Duodenal mucosa (tissue), 2 donors: ENCODE results near the gene SLC25A13.
"Not testable (repeated sequence)": the region's sequence is repeated elsewhere in the genome, so short reads cannot be mapped to it uniquely, and the experiment has no call there.

Source experiments
- H3K27ac ChIP-seq: one replicate; pipeline ENCODE4 v1.7.0; 2013; ENCODE audit warnings: low read depth, low read length
- H3K27me3 ChIP-seq, 2 donors: one replicate each; pipeline ENCODE4 v1.7.0; 2013; ENCODE audit warnings: low read length in 2 of 2, control low read depth in 1 of 2; ENCODE audit not compliant: insufficient read depth in 2 of 2, control insufficient read depth in 1 of 2
- H3K36me3 ChIP-seq, 2 donors: one replicate each; pipeline ENCODE4 v1.7.0; 2013; ENCODE audit warnings: low read length in 2 of 2, control low read depth in 1 of 2; ENCODE audit not compliant: insufficient read depth in 2 of 2, control insufficient read depth in 1 of 2
- H3K4me1 ChIP-seq, 2 donors: one replicate each; pipeline ENCODE4 v1.7.0; 2013; ENCODE audit warnings: low read length in 2 of 2, control low read depth in 1 of 2; ENCODE audit not compliant: insufficient read depth in 2 of 2, control insufficient read depth in 1 of 2
- H3K4me3 ChIP-seq, 2 donors: one replicate each; pipeline ENCODE4 v1.7.0; 2013; ENCODE audit warnings: low read length in 2 of 2, low read depth in 1 of 2
- H3K9ac ChIP-seq, 2 donors: one replicate each; pipeline ENCODE4 v1.7.0; 2013; ENCODE audit warnings: low read length in 2 of 2, low read depth in 1 of 2
- H3K9me3 ChIP-seq, 2 donors: one replicate each; pipeline ENCODE4 v1.7.0; 2013; ENCODE audit warnings: low read length in 2 of 2, control low read depth in 1 of 2; ENCODE audit not compliant: control insufficient read depth in 1 of 2

The SLC25A13 gene

DNA sequence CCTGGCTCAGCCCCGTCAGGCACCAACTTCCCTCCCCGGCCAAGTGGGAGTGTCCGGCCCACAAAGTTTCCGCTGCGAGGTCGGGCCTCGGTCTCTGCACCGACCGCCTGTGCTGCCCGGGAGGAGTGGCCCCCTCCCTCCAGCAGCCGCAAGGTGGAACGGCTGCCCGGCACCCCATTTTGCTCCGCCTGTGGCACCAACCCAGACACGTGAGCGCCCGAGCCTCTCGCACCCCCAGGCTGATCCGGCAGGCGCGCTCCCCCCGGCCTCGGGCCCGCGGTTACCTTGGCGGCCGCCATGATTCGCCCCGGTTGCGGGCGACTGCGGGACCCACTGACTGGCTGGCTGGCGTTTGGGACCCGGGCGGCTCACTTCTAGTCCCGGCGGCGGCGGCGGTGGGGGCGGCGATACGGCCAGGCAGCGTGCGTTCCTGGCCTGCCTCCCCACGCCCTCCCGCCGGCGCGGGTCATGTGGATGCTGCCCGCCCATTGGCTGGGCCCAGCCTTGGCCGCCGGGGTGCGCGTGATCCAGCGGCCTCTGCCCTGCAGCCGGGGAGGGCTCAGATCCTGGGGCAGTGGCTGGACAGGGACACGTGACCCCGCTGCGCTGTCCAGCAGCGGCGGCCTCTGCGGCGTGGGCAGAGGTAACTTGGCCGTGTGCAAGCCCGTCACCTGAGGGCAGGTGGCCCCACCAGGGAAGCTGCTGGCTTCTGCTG is at the start of gene SLC25A13:
Gene SLC25A13 (minus strand): TSS at position 441 of the 715 bp plus-strand sequence. CDS start 142 bp downstream, at position 299.
- Histone ChIP-seq H3K4me1 (peaks cover 20 to 31% of the 10 kb centered on the region in 2 donors), H3K27me3 (no peaks in the 10 kb centered on the region), H3K4me3 (peak within 1 kb of the TSS; percentile 88), H3K9ac (peak within 1 kb of the TSS; percentile 86 to 92), H3K36me3 (no peaks in the 10 kb centered on the region), H3K27ac (peak within 1 kb of the TSS; percentile 97), H3K9me3 (no peaks in the 10 kb centered on the region)

DNA sequence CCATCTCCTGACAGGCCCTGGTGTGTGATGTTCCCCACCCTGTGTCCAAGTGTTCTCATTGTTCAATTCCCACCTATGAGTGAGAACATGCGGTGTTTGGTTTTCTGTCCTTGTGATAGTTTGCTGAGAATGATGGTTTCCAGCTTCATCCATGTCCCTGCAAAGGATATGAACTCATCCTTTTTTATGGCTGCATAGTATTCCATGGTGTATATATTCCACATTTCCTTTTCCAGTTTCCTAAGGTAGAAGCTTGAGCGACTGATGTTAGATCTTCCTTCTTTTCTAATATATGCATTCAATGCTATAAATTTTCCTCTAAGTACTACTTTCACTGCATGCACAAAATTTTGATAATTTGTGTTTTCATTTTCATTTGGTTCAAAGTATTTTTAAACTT is 44.0 kb upstream of the SLC25A13 start:
- H3K27ac ChIP-seq, H3K9me3 ChIP-seq, H3K27me3 ChIP-seq, H3K9ac ChIP-seq, H3K4me3 ChIP-seq, H3K36me3 ChIP-seq, H3K4me1 ChIP-seq: not testable (repeated sequence)

GRCh38 chr7:96361116-96361857 is 39.4 kb upstream of the SLC25A13 start:
- no peak overlapping the region for H3K4me3 ChIP-seq
- no peak overlapping the region for H3K27ac ChIP-seq
- no peaks in the 10 kb centered on the region for H3K36me3 ChIP-seq
- H3K9ac ChIP-seq: no peak overlapping the region
- no peaks in the 10 kb centered on the region for H3K4me1 ChIP-seq
- H3K27me3 ChIP-seq: no peaks in the 10 kb centered on the region
- H3K9me3 ChIP-seq: no peaks in the 10 kb centered on the region

DNA sequence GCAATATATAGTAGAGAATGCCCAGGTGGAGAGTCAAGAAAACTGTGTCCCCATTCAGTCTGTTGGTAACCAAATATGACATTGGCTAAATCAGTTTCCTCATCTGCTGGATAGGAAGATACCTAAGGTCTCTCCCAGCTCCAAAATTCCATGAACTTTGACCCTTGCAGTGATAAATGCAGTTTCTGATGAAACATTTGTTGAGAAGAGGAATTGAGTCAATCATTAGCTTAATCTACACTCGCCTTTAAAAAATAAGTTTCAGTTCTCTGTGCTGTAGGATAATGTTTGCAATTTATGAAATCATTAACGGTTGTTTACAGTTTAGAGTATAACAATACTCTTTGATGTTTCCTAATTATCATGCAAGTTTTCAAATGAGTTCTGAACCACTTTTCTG is 38.0 kb upstream of the SLC25A13 start:
- Histone ChIP-seq H3K4me3 (no peak overlapping the region), H3K9me3 (no peaks in the 10 kb centered on the region), H3K27me3 (no peaks in the 10 kb centered on the region), H3K27ac (no peak overlapping the region), H3K36me3 (no peaks in the 10 kb centered on the region), H3K4me1 (no peaks in the 10 kb centered on the region), H3K9ac (no peak overlapping the region)

DNA sequence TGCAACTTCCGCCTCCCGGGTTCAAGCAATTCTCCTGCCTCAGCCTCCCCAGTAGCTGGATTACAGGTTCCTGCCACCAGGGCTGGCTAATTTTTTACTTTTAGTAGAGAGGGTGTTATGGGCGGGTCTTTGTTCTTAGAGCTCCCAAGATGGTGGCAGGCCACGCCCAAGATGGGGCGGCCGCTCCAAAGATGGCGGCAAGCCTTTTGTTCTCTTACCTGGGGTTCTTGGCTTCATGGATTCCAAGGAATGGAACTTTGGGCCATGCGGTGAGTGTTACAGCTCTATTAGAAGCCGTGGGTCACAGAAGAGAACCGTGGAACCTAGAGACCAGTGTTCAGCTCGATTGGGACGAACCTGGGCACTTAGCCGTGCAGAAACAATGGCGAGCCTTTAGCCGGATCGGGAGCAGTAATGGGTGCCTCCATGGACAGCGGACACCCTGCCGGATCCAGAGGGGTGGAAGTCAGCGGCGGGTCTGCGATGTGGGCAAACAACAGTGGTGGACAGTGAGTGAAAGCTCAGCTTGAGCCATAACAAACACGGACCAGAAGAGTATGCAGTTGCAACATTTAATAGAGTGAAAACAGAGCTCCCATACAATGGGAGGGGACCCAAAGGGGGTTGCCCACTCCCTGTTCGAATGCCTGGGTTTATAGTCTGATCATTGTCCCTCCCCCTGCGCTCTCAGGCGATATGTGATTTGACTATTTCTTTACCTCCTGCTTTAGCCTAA is 36.5 kb upstream of the SLC25A13 start:
- H3K27ac ChIP-seq, H3K4me3 ChIP-seq, H3K36me3 ChIP-seq, H3K9ac ChIP-seq, H3K9me3 ChIP-seq, H3K27me3 ChIP-seq, H3K4me1 ChIP-seq: not testable (repeated sequence)

DNA sequence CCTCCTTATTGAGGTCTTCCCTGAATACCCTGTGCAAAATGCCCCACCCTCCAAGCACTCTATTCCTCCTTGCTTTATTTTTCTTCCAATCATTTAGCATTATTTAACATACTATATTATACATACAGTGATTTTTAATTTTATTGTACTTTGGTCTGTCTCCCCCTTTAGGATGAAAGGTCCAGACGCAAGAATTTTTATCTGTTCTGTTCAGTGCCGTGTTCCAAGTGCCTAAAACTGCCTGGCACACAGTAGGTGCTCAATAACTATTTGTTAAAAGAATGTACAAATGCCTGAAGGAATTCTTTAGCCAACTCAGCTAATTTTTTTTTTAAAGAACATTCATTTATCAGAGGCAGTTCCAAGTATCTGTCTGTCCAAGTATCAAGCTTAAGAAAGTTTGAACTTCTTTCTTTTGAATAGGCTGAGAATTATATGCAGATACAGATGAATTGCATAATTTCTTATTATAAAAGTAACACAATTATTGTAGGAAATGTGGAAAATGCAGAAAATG is 34.1 kb upstream of the SLC25A13 start:
- Histone ChIP-seq H3K4me3 (no peak overlapping the region), H3K27ac (no peak overlapping the region), H3K36me3 (no peaks in the 10 kb centered on the region), H3K9ac (no peak overlapping the region), H3K4me1 (no peaks in the 10 kb centered on the region), H3K27me3 (no peaks in the 10 kb centered on the region), H3K9me3 (no peaks in the 10 kb centered on the region)

GRCh38 chr7:96354881-96355280 is 33.0 kb upstream of the SLC25A13 start:
- Histone ChIP-seq H3K27ac (no peak overlapping the region), H3K4me1 (peaks cover 1 to 2% of the 10 kb centered on the region in 2 donors), H3K9ac (no peak overlapping the region), H3K27me3 (no peaks in the 10 kb centered on the region), H3K9me3 (peaks cover 0 to 3% of the 10 kb centered on the region in 2 donors), H3K36me3 (no peaks in the 10 kb centered on the region), H3K4me3 (no peak overlapping the region)

DNA sequence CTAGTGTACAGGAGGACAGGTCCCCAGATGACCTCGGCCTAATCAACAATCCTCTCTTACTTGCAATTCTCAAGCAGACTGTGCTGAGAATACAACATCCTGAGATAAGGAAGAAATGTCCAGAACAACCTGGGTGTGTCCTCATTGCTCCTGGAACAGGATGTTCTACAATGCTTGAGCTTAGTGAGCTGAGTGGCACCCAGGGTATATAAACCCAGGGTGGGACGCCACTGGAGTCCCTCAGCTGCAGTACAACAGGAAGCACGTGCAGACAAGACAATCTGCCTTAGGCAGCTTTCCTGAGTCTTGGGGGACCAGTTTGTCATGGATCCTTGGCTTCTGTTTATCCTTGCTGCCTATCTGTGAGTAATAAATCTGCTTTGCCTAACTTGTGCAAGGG is 27.7 kb upstream of the SLC25A13 start:
- H3K27me3 ChIP-seq: no peaks in the 10 kb centered on the region
- no peak overlapping the region for H3K9ac ChIP-seq
- H3K36me3 ChIP-seq: no peaks in the 10 kb centered on the region
- H3K9me3 ChIP-seq: peaks cover 0 to 7% of the 10 kb centered on the region in 2 donors
- H3K4me1 ChIP-seq: peaks cover 5 to 11% of the 10 kb centered on the region in 2 donors
- H3K27ac ChIP-seq: no peak overlapping the region
- no peak overlapping the region for H3K4me3 ChIP-seq

DNA sequence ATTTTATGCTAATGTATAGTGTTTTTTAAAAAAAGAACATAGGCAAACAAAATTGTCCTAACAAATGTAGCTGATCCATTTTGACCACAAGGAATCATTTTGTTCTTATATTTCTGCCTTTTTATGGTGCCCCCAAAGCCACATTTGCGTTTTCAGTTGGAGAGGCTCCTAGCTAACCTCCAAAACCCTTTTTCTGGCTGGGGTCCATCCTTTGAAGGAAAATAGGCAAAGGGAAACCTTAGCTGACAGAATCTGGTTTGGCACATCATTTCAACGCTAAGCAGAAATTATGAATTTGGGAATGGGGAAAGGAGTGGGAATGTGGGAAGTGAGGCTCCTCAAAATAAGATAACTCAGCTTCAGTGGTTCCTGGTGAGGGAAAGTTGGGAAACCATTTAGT is 25.6 kb upstream of the SLC25A13 start:
- Histone ChIP-seq H3K9ac (no peak overlapping the region), H3K4me1 (peaks cover 8 to 16% of the 10 kb centered on the region in 2 donors), H3K27me3 (no peaks in the 10 kb centered on the region), H3K36me3 (no peaks in the 10 kb centered on the region), H3K27ac (no peak overlapping the region), H3K9me3 (peaks cover 0 to 7% of the 10 kb centered on the region in 2 donors), H3K4me3 (no peak overlapping the region)
